Spleen (tissue), 7 donors: ENCODE data around the gene SLC16A3.

Source experiments
- POLR2A ChIP-seq, 3 donors: fragments of 450-650 bp; IDR thresholded peaks; one replicate each; pipeline ENCODE4 v1.5.1; 2017; ENCODE audit warnings: antibody characterized with exemption in 3 of 3, mild to moderate bottlenecking in 1 of 3
- POLR2AphosphoS5 ChIP-seq, 3 donors: sonication (generic); formaldehyde crosslinking; IDR thresholded peaks; one replicate each; pipeline ENCODE4 v1.5.1; 2017; ENCODE audit warnings: antibody characterized with exemption in 3 of 3
- TF ChIP-seq, protein P1 (sequence below), 11 experiments: fragments of 200-600 bp in 7 of 11; fragments of 450-650 bp in 4 of 11; sonication (generic) in 4 of 11; IDR thresholded peaks in 8 of 11; conservative IDR thresholded peaks in 3 of 11; 1 replicate in 7 of 11; 2 replicates in 4 of 11; pipeline versions ENCODE4 v1.4.0 to v1.8.0; 2016 to 2021; ENCODE audit warnings: antibody characterized with exemption in 11 of 11, inconsistent platforms in 4 of 11, mild to moderate bottlenecking in 1 of 11
- donor health status: DM: no; HTN: no; CAD: no; lungs with moderate emphysema.
- donor health status: DM: no; HTN: no; CAD: no.
- donor health status: DM: no; HTN: no; CAD: no.

DNA sequence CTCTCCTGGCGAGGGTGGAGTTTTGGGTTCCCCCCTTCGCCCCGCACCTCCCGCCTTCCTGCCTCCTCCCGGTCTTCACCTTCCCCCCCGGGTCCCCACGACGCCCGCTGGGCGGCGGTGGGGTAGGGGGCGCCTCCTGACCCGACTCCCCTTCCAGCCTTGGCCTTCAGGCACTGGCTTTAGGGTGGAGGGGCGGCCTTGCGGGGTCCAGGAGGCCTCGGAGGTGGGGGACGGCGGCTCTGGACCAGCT lies 2.4 kb downstream of the SLC16A3 start:
- no peak for TF ChIP-seq POLR2AphosphoS5 (IDR thresholded peaks at IDR 0.05)
- TF ChIP-seq, protein P1, sequence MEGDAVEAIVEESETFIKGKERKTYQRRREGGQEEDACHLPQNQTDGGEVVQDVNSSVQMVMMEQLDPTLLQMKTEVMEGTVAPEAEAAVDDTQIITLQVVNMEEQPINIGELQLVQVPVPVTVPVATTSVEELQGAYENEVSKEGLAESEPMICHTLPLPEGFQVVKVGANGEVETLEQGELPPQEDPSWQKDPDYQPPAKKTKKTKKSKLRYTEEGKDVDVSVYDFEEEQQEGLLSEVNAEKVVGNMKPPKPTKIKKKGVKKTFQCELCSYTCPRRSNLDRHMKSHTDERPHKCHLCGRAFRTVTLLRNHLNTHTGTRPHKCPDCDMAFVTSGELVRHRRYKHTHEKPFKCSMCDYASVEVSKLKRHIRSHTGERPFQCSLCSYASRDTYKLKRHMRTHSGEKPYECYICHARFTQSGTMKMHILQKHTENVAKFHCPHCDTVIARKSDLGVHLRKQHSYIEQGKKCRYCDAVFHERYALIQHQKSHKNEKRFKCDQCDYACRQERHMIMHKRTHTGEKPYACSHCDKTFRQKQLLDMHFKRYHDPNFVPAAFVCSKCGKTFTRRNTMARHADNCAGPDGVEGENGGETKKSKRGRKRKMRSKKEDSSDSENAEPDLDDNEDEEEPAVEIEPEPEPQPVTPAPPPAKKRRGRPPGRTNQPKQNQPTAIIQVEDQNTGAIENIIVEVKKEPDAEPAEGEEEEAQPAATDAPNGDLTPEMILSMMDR (IDR thresholded peaks at IDR 0.05 in 8 of 11, conservative IDR thresholded peaks at IDR 0.05 in 3 of 11), result no peak
- no peak for TF ChIP-seq POLR2A (IDR thresholded peaks at IDR 0.05)
